ENCODE results near the gene BPIFB2.

Gene BPIFB2

GRCh38 chr20:32986331-32986966 lies 21.1 kb upstream of the BPIFB2 start:
- DNase-seq = no peak

- no peak for DNase-seq
Observed at GRCh38 chr20:32987044-32987825, 20.3 kb upstream of the BPIFB2 start.

GRCh38 chr20:32988008-32988407 lies 19.5 kb upstream of the BPIFB2 start:
- no peak for DNase-seq

- DNase-seq = no peak
Observed at GRCh38 chr20:32989507-32990283, 17.8 kb upstream of the BPIFB2 start.

GRCh38 chr20:32990426-32990825 lies 17.1 kb upstream of the BPIFB2 start:
- no peak for DNase-seq

GRCh38 chr20:32991383-32991782 lies 16.1 kb upstream of the BPIFB2 start:
- no peak for DNase-seq

GRCh38 chr20:32991792-32992641 lies 15.5 kb upstream of the BPIFB2 start:
- no peak for DNase-seq

- no peak for DNase-seq
Observed at GRCh38 chr20:32993496-32994050, 13.9 kb upstream of the BPIFB2 start.

- no peak for DNase-seq
Observed at GRCh38 chr20:32995802-32996201, 11.7 kb upstream of the BPIFB2 start.

GRCh38 chr20:32997431-32997830 lies 10.1 kb upstream of the BPIFB2 start:
- DNase-seq = no peak

GRCh38 chr20:32999603-33000250 lies 7.8 kb upstream of the BPIFB2 start:
- no peak for DNase-seq

GRCh38 chr20:33000802-33001466 lies 6.6 kb upstream of the BPIFB2 start:
- no peak for DNase-seq

GRCh38 chr20:33002087-33002808 lies 5.3 kb upstream of the BPIFB2 start:
- DNase-seq = no peak

- no peak for DNase-seq
Observed at GRCh38 chr20:33004141-33004751, 3.3 kb upstream of the BPIFB2 start, which contains the start of gene SUN5. TSS of gene SUN5 (minus strand) at chr20:33004433. CDS start at chr20:33004340, 93 bp downstream.

- DNase-seq = no peak
Observed at GRCh38 chr20:33005132-33005566, 2.4 kb upstream of the BPIFB2 start.

GRCh38 chr20:33005908-33006775 lies 1.4 kb upstream of the BPIFB2 start:
- no peak for DNase-seq

- no peak for DNase-seq
Observed at GRCh38 chr20:33006776-33007375, 628 bp upstream of the BPIFB2 start.
